Endothelial cell of umbilical vein (primary cell): Measurements from ENCODE around the gene DPYD. TPM values are rescaled to one million over a fixed set of nuclear protein-coding genes. Genes with fewer than 3 reads are reported as not detected.

Source experiments
- BruUV-seq: library from RNA; stranded (reverse); fragments of 400-500 nt; replicated peaks from 2 replicates; lab custom pipeline; 2021; lab: Mats Ljungman, UMichigan
- CTCF ChIA-PET: fragments of 300-600, 350-600 bp; sonication (Branson Sonifier 250); formaldehyde crosslinking; loops from one replicate; lab custom pipeline; 2021; ENCODE audit warnings: antibody characterized with exemption, inconsistent platforms; lab: Charles Lee
- POLR2A ChIA-PET: fragments of 300-600, 350-600 bp; sonication (Branson Sonifier 250); formaldehyde crosslinking; loops from one replicate; lab custom pipeline; 2021; ENCODE audit warnings: antibody characterized with exemption, inconsistent platforms; lab: Charles Lee
- DNase-seq: peaks from one replicate; pipeline ENCODE4 v3.0.0-alpha.2; 2011; ENCODE audit warnings: low read depth, low spot score
- FAIRE-seq: peaks from 2 replicates; lab custom pipeline; 2011; peaks lifted over from hg19 to GRCh38; lab: Jason Lieb, UNC
- H2AFZ ChIP-seq: 2 replicates; pipeline ENCODE4 v1.6.0; 2012; ENCODE audit warnings: low read depth, low read length, control low read depth, inconsistent platforms
- H3K27ac ChIP-seq: 2 replicates; pipeline ENCODE4 v1.5.1; 2011; ENCODE audit warnings: low read depth, mild to moderate bottlenecking, control low read depth, low read length, moderate library complexity; ENCODE audit not compliant: insufficient read depth
- H3K27me3 ChIP-seq, 2 experiments: 2 replicates each; pipeline versions ENCODE4 v1.6.0 to v1.6.1; 2011; ENCODE audit warnings: low read length in 2 of 2, mixed read lengths in 1 of 2; ENCODE audit not compliant: control insufficient read depth in 2 of 2, insufficient read depth in 2 of 2
- H3K36me3 ChIP-seq, 2 experiments: 2 replicates in 1 of 2; 3 replicates in 1 of 2; pipeline ENCODE4 v1.5.1; 2011; ENCODE audit warnings: low read length in 2 of 2, mild to moderate bottlenecking in 1 of 2, moderate library complexity in 1 of 2; ENCODE audit not compliant: control insufficient read depth in 2 of 2, insufficient read depth in 2 of 2; ENCODE audit errors: extremely low read depth in 1 of 2
- H3K4me1 ChIP-seq: 3 replicates; pipeline ENCODE4 v1.5.1; 2011; ENCODE audit warnings: mild to moderate bottlenecking, low read length; ENCODE audit not compliant: control insufficient read depth, insufficient read depth; ENCODE audit errors: extremely low read depth
- H3K4me2 ChIP-seq: 2 replicates; pipeline ENCODE4 v1.6.1; 2011; ENCODE audit warnings: low read length, control low read depth, mixed read lengths; ENCODE audit not compliant: insufficient read depth
- H3K4me3 ChIP-seq, 3 experiments: fragments of 200-600 bp in 1 of 3; sonication (generic), shearing (Covaris generic) in 1 of 3; replicated peaks in 1 of 3; 2 replicates each; pipeline ENCODE4 v1.5.1; 2011 to 2016; ENCODE audit warnings: control low read depth in 3 of 3, low read length in 3 of 3, mild to moderate bottlenecking in 2 of 3, inconsistent platforms in 1 of 3, low read depth in 1 of 3, moderate library complexity in 1 of 3; ENCODE audit not compliant: insufficient read depth in 1 of 3
- H3K79me2 ChIP-seq: 2 replicates; pipeline ENCODE4 v1.6.0; 2012; ENCODE audit warnings: low read length, inconsistent platforms; ENCODE audit not compliant: control insufficient read depth, insufficient read depth
- H3K9ac ChIP-seq: replicated peaks from 2 replicates; pipeline ENCODE3; 2011; ENCODE audit warnings: low read length, control low read depth; ENCODE audit not compliant: insufficient read depth; ENCODE audit errors: extremely low read depth
- H3K9me1 ChIP-seq: replicated peaks from 3 replicates; pipeline ENCODE4 v1.6.0; 2011; ENCODE audit warnings: mild to moderate bottlenecking, low read length; ENCODE audit not compliant: control insufficient read depth, insufficient read depth; ENCODE audit errors: extremely low read depth
- H3K9me3 ChIP-seq: replicated peaks from 2 replicates; pipeline ENCODE4 v1.5.1; 2012; ENCODE audit warnings: low read length, inconsistent platforms; ENCODE audit not compliant: control insufficient read depth, insufficient read depth
- H4K20me1 ChIP-seq: replicated peaks from 2 replicates; pipeline ENCODE3; 2011; ENCODE audit warnings: mild to moderate bottlenecking, low read length; ENCODE audit not compliant: control insufficient read depth, insufficient read depth; ENCODE audit errors: extremely low read depth
- EZH2 ChIP-seq: IDR thresholded peaks from 2 replicates; pipeline ENCODE4 v1.6.1; 2012; ENCODE audit warnings: borderline replicate concordance, low read depth, mild to moderate bottlenecking, moderate library complexity, low read length, inconsistent platforms; ENCODE audit not compliant: severe bottlenecking
- FOS ChIP-seq: IDR thresholded peaks from 2 replicates; pipeline ENCODE4 v1.6.1; 2011; ENCODE audit warnings: mild to moderate bottlenecking, low read length, moderate library complexity, borderline replicate concordance; ENCODE audit not compliant: insufficient read depth
- GATA2 ChIP-seq: IDR thresholded peaks from 2 replicates; pipeline ENCODE4 v1.7.0; 2011; ENCODE audit warnings: low read depth, mild to moderate bottlenecking, moderate library complexity, mixed read lengths, low read length; ENCODE audit not compliant: insufficient read length, insufficient read depth
- JUN ChIP-seq: IDR thresholded peaks from 2 replicates; pipeline ENCODE4 v1.6.1; 2011; ENCODE audit warnings: borderline replicate concordance, low read depth; ENCODE audit not compliant: insufficient read length, insufficient read depth
- MYC ChIP-seq: IDR thresholded peaks from one replicate; pipeline ENCODE4 v1.6.1; 2011; ENCODE audit warnings: mild to moderate bottlenecking, low read depth, low read length
- POLR2A ChIP-seq: IDR thresholded peaks from 2 replicates; pipeline ENCODE4 v1.6.1; 2012; ENCODE audit warnings: low read depth, mild to moderate bottlenecking, control low read depth, low read length
- POLR2AphosphoS5 ChIP-seq: IDR thresholded peaks from 2 replicates; pipeline ENCODE4 v1.6.1; 2012; ENCODE audit warnings: low read depth, mild to moderate bottlenecking, control low read depth, low read length, moderate library complexity; ENCODE audit not compliant: insufficient read depth
- dilution Hi-C: fragments of 300-500 bp; cut with MboI; formaldehyde crosslinking; loops from one replicate; pipeline ENCODE4 v1.15.0; 2019; ENCODE audit warnings: low sequenced_read_pairs; ENCODE audit not compliant: extremely low pct_ligation_motif_present
- intact Hi-C: fragments of 100-400 bp; cut with micrococcal nuclease; formaldehyde crosslinking; loops from one replicate; pipeline ENCODE4 v1.10.0; 2022
- polyA plus RNA-seq, 4 experiments: library from polyadenylated mRNA; depleted of rRNA in 3 of 4; stranded (reverse) in 3 of 4; unstranded in 1 of 4; fragments of >200 nt; gene quantifications; 2 replicates each; pipeline versions ENCODE4 v1.2.1 to v1.2.3, GENCODE V29; 2011 to 2012; ENCODE audit warnings: missing spikeins in 1 of 4
- total RNA-seq: library from RNA; stranded (reverse); gene quantifications from 2 replicates; pipeline ENCODE4 v1.2.3, GENCODE V29; 2021
- TF ChIP-seq, protein P1 (sequence below), 2 donors: IDR thresholded peaks; 1 replicate in 1 of 2; 2 replicates in 1 of 2; pipeline ENCODE4 v1.5.1; 2011; ENCODE audit warnings: low read length in 2 of 2, mild to moderate bottlenecking in 2 of 2, moderate library complexity in 2 of 2, control low read depth in 1 of 2, inconsistent platforms in 1 of 2, low read depth in 1 of 2; ENCODE audit not compliant: insufficient read depth in 1 of 2; ENCODE audit errors: extremely low read depth in 1 of 2
- TF ChIP-seq, protein P2 (sequence below): IDR thresholded peaks from 2 replicates; pipeline ENCODE4 v1.6.1; 2011; ENCODE audit not compliant: insufficient read depth, insufficient read length

Gene DPYD
- total and polyA plus RNA-seq, 2 donors (not counting 3 experiments of a cell fraction or from before 2014, with no cell fraction given): 4.6 to 15.1 TPM

DNA sequence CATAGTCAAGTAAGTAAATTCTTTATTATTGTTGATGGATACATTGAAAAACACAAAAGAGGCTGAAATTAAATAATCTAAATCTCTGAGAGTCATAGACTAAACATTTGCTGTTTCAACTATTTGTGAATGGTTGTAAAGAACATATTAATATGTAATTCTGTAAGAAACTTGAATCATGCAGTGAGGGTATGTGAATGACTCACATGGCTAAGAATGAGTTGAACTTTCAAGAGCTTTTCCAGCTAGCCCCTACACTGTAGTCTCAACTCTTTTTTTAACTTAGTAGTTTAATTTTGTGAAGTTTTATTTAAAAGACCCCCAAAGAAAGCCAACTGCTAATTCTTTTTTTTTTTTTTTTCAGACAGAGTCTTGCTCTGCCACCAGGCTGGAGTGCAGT is 588.1 kb downstream of the DPYD start:
- Histone ChIP-seq H3K27ac (no peak overlapping the region), H3K79me2 (no peaks in the 10 kb centered on the region), H3K9ac (no peak overlapping the region), H3K27me3 (no peaks in the 10 kb centered on the region), H3K9me3 (no peaks in the 10 kb centered on the region), H3K9me1 (no peaks in the 10 kb centered on the region), H2AFZ (no peak overlapping the region), H3K4me3 (no peak overlapping the region), H3K4me1 (no peaks in the 10 kb centered on the region), H4K20me1 (no peaks in the 10 kb centered on the region), H3K36me3 (no peaks in the 10 kb centered on the region), H3K4me2 (no peak overlapping the region)
- no peak for TF ChIP-seq POLR2AphosphoS5
- TF ChIP-seq FOS: peak; percentile 19
- no peak for FAIRE-seq
- ChIA-PET POLR2A (interaction anchor here (0.6 kb wide), 1 partner anchor 193 kb away, joined by 3 read pairs; no protein-coding TSS in a partner anchor), CTCF (interaction anchor here (0.6 to 1.6 kb wide), 4 partner anchors 205 to 1935 kb away, joined by 3 read pairs; no protein-coding TSS in a partner anchor)
- DNase-seq: no peak
- intact Hi-C loops (loop anchor here (10.0 kb wide), 1 partner anchor 712 kb away; no protein-coding TSS in a partner anchor), dilution Hi-C loops (no loop called here)
- no TSS peak for BruUV-seq

DNA sequence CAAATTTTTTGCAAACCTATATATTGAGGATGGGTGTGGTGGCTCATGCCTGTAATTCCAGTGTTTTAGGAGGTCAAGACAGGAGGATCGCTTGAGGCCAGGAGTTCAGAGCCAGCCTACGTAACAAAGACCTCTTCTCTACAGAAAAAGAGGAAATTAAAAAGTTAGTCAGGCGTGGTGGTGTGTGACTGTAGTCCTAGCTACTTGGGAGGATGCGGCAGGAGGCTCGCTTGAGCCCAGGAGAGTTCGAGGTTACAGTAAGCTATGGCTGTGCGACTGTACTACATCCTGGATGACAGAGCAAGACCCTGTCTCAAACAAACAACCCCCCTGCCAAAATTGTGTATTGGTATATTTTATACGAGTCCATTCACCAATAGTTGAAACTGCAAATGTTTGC is 589.7 kb downstream of the DPYD start:
- H3K4me1 ChIP-seq: no peaks in the 10 kb centered on the region
- dilution Hi-C loops: no loop called here
- no peaks in the 10 kb centered on the region for H3K9me3 ChIP-seq
- no peaks in the 10 kb centered on the region for H3K9me1 ChIP-seq
- no peak for FAIRE-seq
- no peak overlapping the region for H3K4me2 ChIP-seq
- CTCF ChIA-PET: interaction anchor here (0.6 to 0.9 kb wide), 3 partner anchors 11 to 1137 kb away, joined by 3 read pairs; no protein-coding TSS in a partner anchor
- no peaks in the 10 kb centered on the region for H4K20me1 ChIP-seq
- H3K36me3 ChIP-seq: no peaks in the 10 kb centered on the region
- no TSS peak for BruUV-seq
- intact Hi-C loops: loop anchor here (10.0 kb wide), 1 partner anchor 714 kb away; no protein-coding TSS in a partner anchor
- H3K27ac ChIP-seq: no peak overlapping the region
- TF ChIP-seq FOS: no peak
- no peak for TF ChIP-seq GATA2
- TF ChIP-seq, protein P1, sequence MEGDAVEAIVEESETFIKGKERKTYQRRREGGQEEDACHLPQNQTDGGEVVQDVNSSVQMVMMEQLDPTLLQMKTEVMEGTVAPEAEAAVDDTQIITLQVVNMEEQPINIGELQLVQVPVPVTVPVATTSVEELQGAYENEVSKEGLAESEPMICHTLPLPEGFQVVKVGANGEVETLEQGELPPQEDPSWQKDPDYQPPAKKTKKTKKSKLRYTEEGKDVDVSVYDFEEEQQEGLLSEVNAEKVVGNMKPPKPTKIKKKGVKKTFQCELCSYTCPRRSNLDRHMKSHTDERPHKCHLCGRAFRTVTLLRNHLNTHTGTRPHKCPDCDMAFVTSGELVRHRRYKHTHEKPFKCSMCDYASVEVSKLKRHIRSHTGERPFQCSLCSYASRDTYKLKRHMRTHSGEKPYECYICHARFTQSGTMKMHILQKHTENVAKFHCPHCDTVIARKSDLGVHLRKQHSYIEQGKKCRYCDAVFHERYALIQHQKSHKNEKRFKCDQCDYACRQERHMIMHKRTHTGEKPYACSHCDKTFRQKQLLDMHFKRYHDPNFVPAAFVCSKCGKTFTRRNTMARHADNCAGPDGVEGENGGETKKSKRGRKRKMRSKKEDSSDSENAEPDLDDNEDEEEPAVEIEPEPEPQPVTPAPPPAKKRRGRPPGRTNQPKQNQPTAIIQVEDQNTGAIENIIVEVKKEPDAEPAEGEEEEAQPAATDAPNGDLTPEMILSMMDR (IDR thresholded peaks at IDR 0.05; ENCODE audit: extremely low read depth in 1 of 2, insufficient read depth in 1 of 2, low read depth in 1 of 2, low read length in 2 of 2): no peak
- TF ChIP-seq POLR2A: no peak
- no peak for TF ChIP-seq POLR2AphosphoS5
- TF ChIP-seq MYC: no peak
- TF ChIP-seq, protein P2, sequence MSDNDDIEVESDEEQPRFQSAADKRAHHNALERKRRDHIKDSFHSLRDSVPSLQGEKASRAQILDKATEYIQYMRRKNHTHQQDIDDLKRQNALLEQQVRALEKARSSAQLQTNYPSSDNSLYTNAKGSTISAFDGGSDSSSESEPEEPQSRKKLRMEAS: no peak
- TF ChIP-seq EZH2: no peak
- no peak for TF ChIP-seq JUN
- H3K4me3 ChIP-seq: no peak overlapping the region
- H3K79me2 ChIP-seq: no peaks in the 10 kb centered on the region
- no peak overlapping the region for H3K9ac ChIP-seq
- no peaks in the 10 kb centered on the region for H3K27me3 ChIP-seq
- no peak overlapping the region for H2AFZ ChIP-seq
- POLR2A ChIA-PET: no interaction called here
- DNase-seq: no peak
